GM19463 (cell line): ENCODE data around the gene PANK2.
A peak's percentile ranks its signal among the peaks of the same experiment; 100 is the strongest.
"Not testable (repeated sequence)": the region's sequence is repeated elsewhere in the genome, so short reads cannot be mapped to it uniquely, and the experiment has no call there.

Source experiments
- ATAC-seq: cut with Tn5 transposase; IDR thresholded peaks from one replicate; pipeline ENCODE4 v1.9.1; 2021; ENCODE audit warnings: mild to moderate bottlenecking, moderate library complexity; ENCODE audit not compliant: unreplicated experiment

The PANK2 gene

GRCh38 chr20:3869839-3870634 is 19.1 kb upstream of the PANK2 start:
- no peak for ATAC-seq

GRCh38 chr20:3871550-3872265 is 17.5 kb upstream of the PANK2 start:
- no peak for ATAC-seq

GRCh38 chr20:3873507-3873906 is 15.7 kb upstream of the PANK2 start:
- ATAC-seq = no peak

GRCh38 chr20:3874194-3874844 is 14.9 kb upstream of the PANK2 start:
- ATAC-seq = no peak

GRCh38 chr20:3875378-3875974 is 13.7 kb upstream of the PANK2 start:
- no peak for ATAC-seq

GRCh38 chr20:3876000-3876399 is 13.2 kb upstream of the PANK2 start:
- no peak for ATAC-seq

GRCh38 chr20:3876676-3877075 is 12.5 kb upstream of the PANK2 start:
- no peak for ATAC-seq

GRCh38 chr20:3878921-3879274 is 10.3 kb upstream of the PANK2 start:
- not testable (repeated sequence) for ATAC-seq

- no peak for ATAC-seq
Measured at GRCh38 chr20:3885715-3886114, 3.5 kb upstream of the PANK2 start.

GRCh38 chr20:3887876-3888620 is 1.1 kb upstream of the PANK2 start:
- no peak for ATAC-seq

- peak; percentile 22 for ATAC-seq
Measured at GRCh38 chr20:3889489-3890397, 556 bp downstream of the PANK2 start.

- no peak for ATAC-seq
Measured at GRCh38 chr20:3890398-3890751, 1.2 kb downstream of the PANK2 start.

- no peak for ATAC-seq
Measured at GRCh38 chr20:3890999-3891929, 2.1 kb downstream of the PANK2 start.

- no peak for ATAC-seq
Measured at GRCh38 chr20:3894796-3895195, 5.6 kb downstream of the PANK2 start.

GRCh38 chr20:3896302-3896701 is 7.1 kb downstream of the PANK2 start:
- ATAC-seq = no peak

- ATAC-seq = no peak
Measured at GRCh38 chr20:3896853-3897583, 7.8 kb downstream of the PANK2 start.

GRCh38 chr20:3898181-3898580 is 9.0 kb downstream of the PANK2 start:
- ATAC-seq = not testable (repeated sequence)

- ATAC-seq = no peak
Measured at GRCh38 chr20:3898639-3899038, 9.5 kb downstream of the PANK2 start.
